H9 (cell line): ENCODE results near the gene FEZF2. TPM values are rescaled to one million over a fixed set of nuclear protein-coding genes. Genes with fewer than 3 reads are reported as not detected.

ENCODE experiments used
- DNase-seq: peaks from one replicate; pipeline ENCODE4 v3.0.0-alpha.2; 2017
- H2AFZ ChIP-seq: one replicate; pipeline ENCODE4 v1.6.1; 2013; ENCODE audit warnings: mild to moderate bottlenecking, low read length, control low read depth, moderate library complexity
- H2AK5ac ChIP-seq: 2 replicates; pipeline ENCODE4 v1.6.1; 2013; ENCODE audit warnings: low read length, control low read depth, mixed read lengths; ENCODE audit not compliant: insufficient read length
- H2BK120ac ChIP-seq: one replicate; pipeline ENCODE4 v1.6.1; 2013; ENCODE audit warnings: low read depth, mild to moderate bottlenecking, low read length, control low read depth, inconsistent platforms; ENCODE audit not compliant: poor library complexity, severe bottlenecking
- H2BK12ac ChIP-seq: 2 replicates; pipeline ENCODE4 v1.6.1; 2013; ENCODE audit warnings: low read length, control low read depth, mixed read lengths, low read depth; ENCODE audit not compliant: insufficient read length
- H2BK15ac ChIP-seq: 2 replicates; pipeline ENCODE4 v1.6.1; 2013; ENCODE audit warnings: low read depth, low read length, control low read depth
- H2BK20ac ChIP-seq: one replicate; pipeline ENCODE4 v1.6.1; 2013; ENCODE audit warnings: low read depth, mild to moderate bottlenecking, low read length, control low read depth, inconsistent platforms; ENCODE audit not compliant: poor library complexity, severe bottlenecking
- H2BK5ac ChIP-seq: 2 replicates; pipeline ENCODE4 v1.6.1; 2013; ENCODE audit warnings: low read length, control low read depth, mixed read lengths; ENCODE audit not compliant: insufficient read length
- H3K14ac ChIP-seq: 2 replicates; pipeline ENCODE4 v1.6.1; 2013; ENCODE audit warnings: low read length, control low read depth; ENCODE audit not compliant: insufficient read depth
- H3K18ac ChIP-seq: 2 replicates; pipeline ENCODE4 v1.6.1; 2013; ENCODE audit warnings: low read depth, mild to moderate bottlenecking, mixed read lengths, low read length, control low read depth; ENCODE audit not compliant: insufficient read length
- H3K23ac ChIP-seq: 2 replicates; pipeline ENCODE4 v1.6.1; 2013; ENCODE audit warnings: low read length, control low read depth, mixed read lengths, low read depth; ENCODE audit not compliant: insufficient read length
- H3K23me2 ChIP-seq: 2 replicates; pipeline ENCODE4 v1.6.1; 2013; ENCODE audit warnings: low read depth, mild to moderate bottlenecking, mixed read lengths, low read length, control low read depth; ENCODE audit not compliant: insufficient read length, poor library complexity, severe bottlenecking
- H3K27ac ChIP-seq: 2 replicates; pipeline ENCODE4 v1.5.1; 2013; ENCODE audit warnings: low read length, control low read depth, mixed read lengths, low read depth; ENCODE audit not compliant: insufficient read length
- H3K27me3 ChIP-seq: 2 replicates; pipeline ENCODE4 v1.6.1; 2013; ENCODE audit warnings: low read length, control low read depth, inconsistent platforms; ENCODE audit not compliant: insufficient read depth
- H3K4ac ChIP-seq: 2 replicates; pipeline ENCODE4 v1.6.1; 2013; ENCODE audit warnings: low read depth, mild to moderate bottlenecking, control low read depth, inconsistent platforms, low read length, moderate library complexity
- H3K4me1 ChIP-seq: 2 replicates; pipeline ENCODE4 v1.6.1; 2013; ENCODE audit warnings: low read length, control low read depth, inconsistent platforms; ENCODE audit not compliant: insufficient read depth
- H3K4me2 ChIP-seq: 2 replicates; pipeline ENCODE4 v1.6.1; 2013; ENCODE audit warnings: low read length, control low read depth, mixed read lengths; ENCODE audit not compliant: insufficient read length, insufficient read depth
- H3K56ac ChIP-seq: 2 replicates; pipeline ENCODE4 v1.6.1; 2013; ENCODE audit warnings: low read depth, mild to moderate bottlenecking, mixed read lengths, low read length, control low read depth; ENCODE audit not compliant: insufficient read length
- H3K79me1 ChIP-seq: 2 replicates; pipeline ENCODE4 v1.6.1; 2013; ENCODE audit warnings: low read depth, mild to moderate bottlenecking, moderate library complexity, low read length, control low read depth, inconsistent platforms; ENCODE audit not compliant: insufficient read depth, poor library complexity, severe bottlenecking
- H3K79me2 ChIP-seq: 2 replicates; pipeline ENCODE4 v1.6.1; 2013; ENCODE audit warnings: low read length, control low read depth, inconsistent platforms; ENCODE audit not compliant: insufficient read depth
- H3K9ac ChIP-seq: 2 replicates; pipeline ENCODE4 v1.6.1; 2013; ENCODE audit warnings: low read length, control low read depth, mixed read lengths; ENCODE audit not compliant: insufficient read length; ENCODE audit errors: extremely low read depth
- H3K9me3 ChIP-seq: one replicate; pipeline ENCODE4 v1.6.1; 2013; ENCODE audit warnings: low read depth, low read length, inconsistent platforms; ENCODE audit not compliant: control insufficient read depth
- H3T11ph ChIP-seq: one replicate; pipeline ENCODE4 v1.6.1; 2013; ENCODE audit warnings: mild to moderate bottlenecking, low read length, control low read depth, inconsistent platforms
- H4K20me1 ChIP-seq: one replicate; pipeline ENCODE4 v1.6.1; 2013; ENCODE audit not compliant: control insufficient read depth, insufficient read length, insufficient read depth
- H4K5ac ChIP-seq: 2 replicates; pipeline ENCODE4 v1.6.1; 2013; ENCODE audit warnings: low read depth, mild to moderate bottlenecking, mixed read lengths, low read length, control low read depth; ENCODE audit not compliant: insufficient read length
- H4K8ac ChIP-seq: replicated peaks from 2 replicates; pipeline ENCODE4 v1.6.1; 2013; ENCODE audit warnings: low read length, control low read depth, mixed read lengths, low read depth; ENCODE audit not compliant: insufficient read length
- H4K91ac ChIP-seq: 2 replicates; pipeline ENCODE4 v1.6.1; 2013; ENCODE audit warnings: low read depth, mild to moderate bottlenecking, moderate library complexity, mixed read lengths, low read length, control low read depth; ENCODE audit not compliant: insufficient read length
- H3K27ac Mint-ChIP-seq, 3 experiments: 2 replicates in 2 of 3; 3 replicates in 1 of 3; pipeline ENCODE4 v1.8.0; 2020 to 2021; ENCODE audit warnings: mixed read lengths in 3 of 3, mild to moderate bottlenecking in 1 of 3, moderate library complexity in 1 of 3
- H3K27me3 Mint-ChIP-seq: 2 replicates; pipeline ENCODE4 v1.8.0; 2021; ENCODE audit warnings: low read depth, mild to moderate bottlenecking, moderate library complexity, mixed read lengths
- H3K36me3 Mint-ChIP-seq, 3 experiments: 2 replicates in 2 of 3; 3 replicates in 1 of 3; pipeline ENCODE4 v1.8.0; 2020 to 2021; ENCODE audit warnings: low read depth in 3 of 3, mixed read lengths in 3 of 3; ENCODE audit not compliant: insufficient read depth in 1 of 3
- H3K4me1 Mint-ChIP-seq, 2 experiments: 2 replicates each; pipeline ENCODE4 v1.8.0; 2020; ENCODE audit warnings: mixed read lengths in 2 of 2
- H3K4me3 Mint-ChIP-seq, 2 experiments: 2 replicates in 1 of 2; 3 replicates in 1 of 2; pipeline ENCODE4 v1.8.0; 2020 to 2021; ENCODE audit warnings: mild to moderate bottlenecking in 2 of 2, mixed read lengths in 2 of 2, moderate library complexity in 1 of 2
- H3K9me3 Mint-ChIP-seq, 2 experiments: 2 replicates in 1 of 2; 3 replicates in 1 of 2; pipeline ENCODE4 v1.8.0; 2020; ENCODE audit warnings: mild to moderate bottlenecking in 2 of 2, mixed read lengths in 2 of 2, moderate library complexity in 1 of 2
- WGBS: extraction: QIAGEN DNeasy Blood & Tissue Kit; methylation state at CpG from one replicate; pipeline ENCODE4 v1.1.7; 2013; ENCODE audit warnings: missing lambda C conversion rate, low lambda C conversion rate, mixed read lengths; ENCODE audit not compliant: insufficient read length; ENCODE audit errors: extremely low coverage; 5-methylcytosine and 5-hydroxymethylcytosine counted together
- total RNA-seq: library from RNA; stranded (reverse); gene quantifications from 2 replicates; pipeline ENCODE4 v1.2.1, GENCODE V29; 2021
- TF ChIP-seq, protein P1 (sequence below): fragments of 200-600 bp; sonication (generic); conservative IDR thresholded peaks from 3 replicates; pipeline ENCODE4 v1.8.0; 2021; ENCODE audit warnings: antibody characterized with exemption, mild to moderate bottlenecking

Gene FEZF2
- total RNA-seq, 1 experiment from 2014 or later, result 0.11 TPM

DNA sequence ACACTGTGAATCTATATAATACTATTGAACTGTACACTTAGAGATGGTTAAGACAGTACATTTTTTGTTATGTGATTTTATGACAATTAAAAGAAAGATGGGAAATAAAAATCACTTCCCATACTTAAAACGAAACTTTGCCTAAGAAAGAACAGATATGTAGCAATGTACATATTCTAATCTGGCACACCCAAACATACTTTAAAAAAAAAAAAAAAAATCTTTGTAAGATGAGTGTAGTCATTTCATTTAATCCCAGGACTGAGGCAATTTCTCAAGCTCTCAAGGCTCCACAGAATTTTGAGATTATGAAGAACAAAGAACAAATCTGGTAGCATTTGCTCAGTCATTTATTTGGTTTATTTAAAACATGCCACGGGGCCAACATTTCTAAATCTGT, 40.3 kb upstream of the FEZF2 start:
- Histone ChIP-seq H3K9ac (no peak overlapping the region), H4K20me1 (no peaks in the 10 kb centered on the region), H2AFZ (no peak overlapping the region), H3K4ac (no peak overlapping the region), H3K23me2 (no peaks in the 10 kb centered on the region), H3K18ac (no peak overlapping the region), H2BK20ac (no peak overlapping the region), H2AK5ac (no peak overlapping the region), H3K27ac (no peak overlapping the region), H2BK5ac (no peak overlapping the region), H4K5ac (no peak overlapping the region), H3K56ac (no peak overlapping the region), H2BK120ac (no peak overlapping the region), H3K4me1 (peaks cover 7% of the 10 kb centered on the region; the same call in 1 of the 2 replicates), H3K79me2 (no peaks in the 10 kb centered on the region), H3K9me3 (no peaks in the 10 kb centered on the region), H2BK15ac (no peak overlapping the region), H4K91ac (no peak overlapping the region), H3K14ac (no peak overlapping the region), H3K23ac (no peak overlapping the region), H3K79me1 (no peaks in the 10 kb centered on the region), H4K8ac (no peak overlapping the region), H3K27me3 (no peaks in the 10 kb centered on the region), H3K4me2 (no peak overlapping the region), H2BK12ac (no peak overlapping the region), H3T11ph (no peak overlapping the region)
- WGBS, result no CpG with 5 or more reads among the region's 2 CpGs
- H3K27me3 Mint-ChIP-seq, result peaks cover 83% of the 10 kb centered on the region
- DNase-seq, result no peak
- H3K9me3 Mint-ChIP-seq, result peaks cover 0 to 4% of the 10 kb centered on the region in 2 experiments; a peak in 1 of 5 replicates
- H3K27ac Mint-ChIP-seq, result no peak overlapping the region
- peak overlapping the region in 1 of 2 experiments; percentile 47; a peak in 2 of 5 replicates for H3K4me3 Mint-ChIP-seq
- H3K36me3 Mint-ChIP-seq, result peaks cover 0 to 4% (median 1%) of the 10 kb centered on the region in 3 experiments; a peak in 1 of 7 replicates
- peaks cover 39 to 42% of the 10 kb centered on the region in 2 experiments for H3K4me1 Mint-ChIP-seq
- TF ChIP-seq, protein P1, sequence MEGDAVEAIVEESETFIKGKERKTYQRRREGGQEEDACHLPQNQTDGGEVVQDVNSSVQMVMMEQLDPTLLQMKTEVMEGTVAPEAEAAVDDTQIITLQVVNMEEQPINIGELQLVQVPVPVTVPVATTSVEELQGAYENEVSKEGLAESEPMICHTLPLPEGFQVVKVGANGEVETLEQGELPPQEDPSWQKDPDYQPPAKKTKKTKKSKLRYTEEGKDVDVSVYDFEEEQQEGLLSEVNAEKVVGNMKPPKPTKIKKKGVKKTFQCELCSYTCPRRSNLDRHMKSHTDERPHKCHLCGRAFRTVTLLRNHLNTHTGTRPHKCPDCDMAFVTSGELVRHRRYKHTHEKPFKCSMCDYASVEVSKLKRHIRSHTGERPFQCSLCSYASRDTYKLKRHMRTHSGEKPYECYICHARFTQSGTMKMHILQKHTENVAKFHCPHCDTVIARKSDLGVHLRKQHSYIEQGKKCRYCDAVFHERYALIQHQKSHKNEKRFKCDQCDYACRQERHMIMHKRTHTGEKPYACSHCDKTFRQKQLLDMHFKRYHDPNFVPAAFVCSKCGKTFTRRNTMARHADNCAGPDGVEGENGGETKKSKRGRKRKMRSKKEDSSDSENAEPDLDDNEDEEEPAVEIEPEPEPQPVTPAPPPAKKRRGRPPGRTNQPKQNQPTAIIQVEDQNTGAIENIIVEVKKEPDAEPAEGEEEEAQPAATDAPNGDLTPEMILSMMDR, result no peak
